ENCODE results near the gene NUDT14. TPM values are rescaled to one million over a fixed set of nuclear protein-coding genes. Genes with fewer than 3 reads are reported as not detected.

The NUDT14 gene
- total and polyA plus RNA-seq, 5 donors from 2014 or later = 6.5 to 18.1 (median 11.8) TPM

GRCh38 chr14:105195051-105195450 lies 13.9 kb upstream of the NUDT14 start:
- Histone ChIP-seq H3K27me3 (ENCODE audit: control insufficient read depth, insufficient read depth, low read length) (no peaks in the 10 kb centered on the region), H3K4me1 (ENCODE audit: control insufficient read depth, insufficient read depth, low read length, poor library complexity, severe bottlenecking) (peaks cover 42% of the 10 kb centered on the region), H3K36me3 (ENCODE audit: control insufficient read depth, insufficient read depth, low read length) (no peaks in the 10 kb centered on the region), H3K4me3 (ENCODE audit: low read depth, low read length) (no peak overlapping the region), H3K9me3 (ENCODE audit: control insufficient read depth in 2 of 2, low read length in 2 of 2) (no peaks in the 10 kb centered on the region), H3K27ac (ENCODE audit: insufficient read depth, low read length, poor library complexity, severe bottlenecking) (no peak overlapping the region)
- Mint-ChIP-seq H3K9me3 (no peaks in the 10 kb centered on the region), H3K4me1 (peaks cover 0 to 24% (median 4%) of the 10 kb centered on the region in 4 donors), H3K4me3 (no peak overlapping the region), H3K36me3 (no peaks in the 10 kb centered on the region), H3K27me3 (peaks cover 28% of the 10 kb centered on the region), H3K27ac (no peak overlapping the region)
- DNase-seq = no peak
- ATAC-seq (ENCODE audit: low read depth in 2 of 2) = no peak

DNA sequence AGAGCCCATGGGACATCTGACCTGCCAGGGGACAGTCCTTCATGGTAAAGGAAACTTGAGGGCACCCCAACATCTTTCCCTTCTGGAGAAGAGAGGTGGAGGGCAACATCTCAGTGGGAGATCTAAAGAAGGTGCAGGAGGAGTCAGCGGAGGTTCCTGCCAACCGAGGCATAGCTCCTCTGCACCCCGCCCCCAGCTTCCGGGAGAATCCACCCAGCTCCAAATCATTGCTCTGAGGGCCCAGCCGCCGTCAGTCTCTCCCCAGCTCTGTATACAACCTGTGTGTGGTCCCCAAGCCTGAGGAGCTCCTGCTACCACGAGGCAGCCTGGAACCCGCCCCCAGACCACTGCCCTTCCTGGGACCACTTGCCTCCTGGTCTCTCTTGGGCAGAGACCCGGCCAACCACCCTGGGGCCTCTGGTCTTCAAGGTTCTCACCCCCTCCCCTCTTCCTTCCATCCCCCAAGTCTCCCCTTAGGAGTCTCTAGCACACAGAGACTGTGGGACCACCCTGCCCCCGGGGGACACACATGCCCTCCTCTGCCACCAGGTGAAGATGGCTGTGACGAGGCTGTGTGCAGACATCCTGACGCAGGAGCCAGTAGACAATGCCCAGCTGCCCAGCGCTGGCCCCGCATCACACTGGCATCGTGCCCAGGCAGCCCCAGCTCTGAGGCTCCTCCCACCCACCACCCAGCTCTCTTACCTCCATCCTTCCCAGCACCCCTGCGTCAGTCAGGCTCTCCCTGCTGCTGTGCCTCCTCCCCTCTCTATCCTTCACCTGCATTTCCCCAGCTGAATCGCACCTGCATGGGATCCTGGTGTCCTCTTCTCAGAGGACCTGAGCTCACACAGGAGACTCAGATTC lies 13.0 kb upstream of the NUDT14 start:
- no peak overlapping the region for H3K27ac ChIP-seq (ENCODE audit: insufficient read depth, low read length, poor library complexity, severe bottlenecking)
- H3K4me3 Mint-ChIP-seq = peak overlapping the region in 3 of 4 donors; percentile 36 to 75 (median 59)
- H3K27ac Mint-ChIP-seq = peak overlapping the region in 1 of 3 donors; percentile 72
- no peaks in the 10 kb centered on the region for H3K9me3 ChIP-seq (ENCODE audit: control insufficient read depth in 2 of 2, low read length in 2 of 2)
- peaks cover 19% of the 10 kb centered on the region for H3K27me3 Mint-ChIP-seq
- no peak overlapping the region for H3K4me3 ChIP-seq (ENCODE audit: low read depth, low read length)
- H3K27me3 ChIP-seq (ENCODE audit: control insufficient read depth, insufficient read depth, low read length) = no peaks in the 10 kb centered on the region
- peaks cover 0 to 24% (median 4%) of the 10 kb centered on the region in 4 donors for H3K4me1 Mint-ChIP-seq
- DNase-seq (peak in 1 of 3 donors; percentile 61), ATAC-seq (ENCODE audit: low read depth in 2 of 2) (peak; percentile 12 to 30)
- peaks cover 42% of the 10 kb centered on the region for H3K4me1 ChIP-seq (ENCODE audit: control insufficient read depth, insufficient read depth, low read length, poor library complexity, severe bottlenecking)
- H3K36me3 ChIP-seq (ENCODE audit: control insufficient read depth, insufficient read depth, low read length) = no peaks in the 10 kb centered on the region
- no peaks in the 10 kb centered on the region for H3K36me3 Mint-ChIP-seq
- peaks cover 0 to 1% (median 0%) of the 10 kb centered on the region in 7 donors for H3K9me3 Mint-ChIP-seq

GRCh38 chr14:105192866-105193731 lies 12.0 kb upstream of the NUDT14 start:
- Mint-ChIP-seq H3K27me3 (peaks cover 20% of the 10 kb centered on the region), H3K27ac (peak overlapping the region in 1 of 3 donors; percentile 75), H3K4me1 (peaks cover 0 to 24% (median 4%) of the 10 kb centered on the region in 4 donors), H3K4me3 (peak overlapping the region in 1 of 4 donors; percentile 63), H3K9me3 (peaks cover 0 to 1% (median 0%) of the 10 kb centered on the region in 7 donors), H3K36me3 (no peaks in the 10 kb centered on the region)
- no peak for DNase-seq
- H3K9me3 ChIP-seq (ENCODE audit: control insufficient read depth in 2 of 2, low read length in 2 of 2) = peaks cover 0 to 5% of the 10 kb centered on the region in 2 experiments
- H3K4me3 ChIP-seq (ENCODE audit: low read depth, low read length) = no peak overlapping the region
- H3K4me1 ChIP-seq (ENCODE audit: control insufficient read depth, insufficient read depth, low read length, poor library complexity, severe bottlenecking) = peaks cover 42% of the 10 kb centered on the region
- no peaks in the 10 kb centered on the region for H3K36me3 ChIP-seq (ENCODE audit: control insufficient read depth, insufficient read depth, low read length)
- H3K27me3 ChIP-seq (ENCODE audit: control insufficient read depth, insufficient read depth, low read length) = no peaks in the 10 kb centered on the region
- peak; percentile 48 to 55 for ATAC-seq (ENCODE audit: low read depth in 2 of 2)
- no peak overlapping the region for H3K27ac ChIP-seq (ENCODE audit: insufficient read depth, low read length, poor library complexity, severe bottlenecking)

GRCh38 chr14:105187935-105188524 lies 6.9 kb upstream of the NUDT14 start:
- no peak for DNase-seq
- Histone ChIP-seq H3K9me3 (ENCODE audit: control insufficient read depth in 2 of 2, low read length in 2 of 2) (peaks cover 0 to 11% of the 10 kb centered on the region in 2 experiments), H3K4me3 (ENCODE audit: low read depth, low read length) (no peak overlapping the region), H3K4me1 (ENCODE audit: control insufficient read depth, insufficient read depth, low read length, poor library complexity, severe bottlenecking) (peaks cover 6% of the 10 kb centered on the region), H3K27ac (ENCODE audit: insufficient read depth, low read length, poor library complexity, severe bottlenecking) (no peak overlapping the region), H3K36me3 (ENCODE audit: control insufficient read depth, insufficient read depth, low read length) (no peaks in the 10 kb centered on the region), H3K27me3 (ENCODE audit: control insufficient read depth, insufficient read depth, low read length) (no peaks in the 10 kb centered on the region)
- H3K9me3 Mint-ChIP-seq = peaks cover 0 to 2% (median 0%) of the 10 kb centered on the region in 7 donors
- H3K27me3 Mint-ChIP-seq = peaks cover 11% of the 10 kb centered on the region
- peak overlapping the region in 1 of 4 donors; percentile 15 for H3K4me3 Mint-ChIP-seq
- no peak for ATAC-seq (ENCODE audit: low read depth in 2 of 2)
- no peak overlapping the region for H3K27ac Mint-ChIP-seq
- peaks cover 0 to 2% (median 0%) of the 10 kb centered on the region in 4 donors for H3K4me1 Mint-ChIP-seq
- no peaks in the 10 kb centered on the region for H3K36me3 Mint-ChIP-seq

- H3K4me3 ChIP-seq (ENCODE audit: low read depth, low read length) = no peak overlapping the region
- peaks cover 11% of the 10 kb centered on the region for H3K27me3 Mint-ChIP-seq
- peaks cover 0 to 2% (median 0%) of the 10 kb centered on the region in 7 donors for H3K9me3 Mint-ChIP-seq
- H3K27ac ChIP-seq (ENCODE audit: insufficient read depth, low read length, poor library complexity, severe bottlenecking) = no peak overlapping the region
- ATAC-seq (ENCODE audit: low read depth in 2 of 2) = no peak
- H3K4me1 Mint-ChIP-seq = peaks cover 0 to 8% (median 0%) of the 10 kb centered on the region in 4 donors
- peaks cover under 1% of the 10 kb centered on the region for H3K4me1 ChIP-seq (ENCODE audit: control insufficient read depth, insufficient read depth, low read length, poor library complexity, severe bottlenecking)
- peaks cover 0 to 11% of the 10 kb centered on the region in 2 experiments for H3K9me3 ChIP-seq (ENCODE audit: control insufficient read depth in 2 of 2, low read length in 2 of 2)
- DNase-seq = no peak
- H3K27me3 ChIP-seq (ENCODE audit: control insufficient read depth, insufficient read depth, low read length) = no peaks in the 10 kb centered on the region
- H3K4me3 Mint-ChIP-seq = no peak overlapping the region
- no peak overlapping the region for H3K27ac Mint-ChIP-seq
- H3K36me3 Mint-ChIP-seq = no peaks in the 10 kb centered on the region
- H3K36me3 ChIP-seq (ENCODE audit: control insufficient read depth, insufficient read depth, low read length) = no peaks in the 10 kb centered on the region
Observed at GRCh38 chr14:105187116-105187515, 6.0 kb upstream of the NUDT14 start.

- peaks cover 0 to 2% (median 0%) of the 10 kb centered on the region in 7 donors for H3K9me3 Mint-ChIP-seq
- no peaks in the 10 kb centered on the region for H3K36me3 ChIP-seq (ENCODE audit: control insufficient read depth, insufficient read depth, low read length)
- H3K27ac Mint-ChIP-seq = no peak overlapping the region
- ATAC-seq (ENCODE audit: low read depth in 2 of 2) (no peak), DNase-seq (no peak)
- no peaks in the 10 kb centered on the region for H3K36me3 Mint-ChIP-seq
- H3K27me3 Mint-ChIP-seq = peaks cover 11% of the 10 kb centered on the region
- H3K4me1 Mint-ChIP-seq = peaks cover 0 to 11% (median 0%) of the 10 kb centered on the region in 4 donors
- no peak overlapping the region for H3K27ac ChIP-seq (ENCODE audit: insufficient read depth, low read length, poor library complexity, severe bottlenecking)
- H3K4me3 ChIP-seq (ENCODE audit: low read depth, low read length) = no peak overlapping the region
- H3K4me1 ChIP-seq (ENCODE audit: control insufficient read depth, insufficient read depth, low read length, poor library complexity, severe bottlenecking) = peaks cover 8% of the 10 kb centered on the region
- H3K9me3 ChIP-seq (ENCODE audit: control insufficient read depth in 2 of 2, low read length in 2 of 2) = peaks cover 0 to 11% of the 10 kb centered on the region in 2 experiments
- H3K4me3 Mint-ChIP-seq = no peak overlapping the region
- H3K27me3 ChIP-seq (ENCODE audit: control insufficient read depth, insufficient read depth, low read length) = no peaks in the 10 kb centered on the region
Observed at GRCh38 chr14:105185973-105186372, 4.9 kb upstream of the NUDT14 start.

- no peaks in the 10 kb centered on the region for H3K36me3 ChIP-seq (ENCODE audit: control insufficient read depth, insufficient read depth, low read length)
- Mint-ChIP-seq H3K27me3 (peaks cover 8% of the 10 kb centered on the region), H3K27ac (no peak overlapping the region), H3K9me3 (peaks cover 0 to 2% (median 0%) of the 10 kb centered on the region in 7 donors), H3K4me1 (peaks cover 0 to 17% (median 2%) of the 10 kb centered on the region in 4 donors), H3K4me3 (peak overlapping the region in 1 of 4 donors; percentile 56), H3K36me3 (no peaks in the 10 kb centered on the region)
- H3K9me3 ChIP-seq (ENCODE audit: control insufficient read depth in 2 of 2, low read length in 2 of 2) = peaks cover 0 to 11% of the 10 kb centered on the region in 2 experiments
- DNase-seq (no peak), ATAC-seq (ENCODE audit: low read depth in 2 of 2) (no peak)
- H3K4me3 ChIP-seq (ENCODE audit: low read depth, low read length) = no peak overlapping the region
- no peak overlapping the region for H3K27ac ChIP-seq (ENCODE audit: insufficient read depth, low read length, poor library complexity, severe bottlenecking)
- H3K4me1 ChIP-seq (ENCODE audit: control insufficient read depth, insufficient read depth, low read length, poor library complexity, severe bottlenecking) = peaks cover 15% of the 10 kb centered on the region
- H3K27me3 ChIP-seq (ENCODE audit: control insufficient read depth, insufficient read depth, low read length) = no peaks in the 10 kb centered on the region
Observed at GRCh38 chr14:105185001-105185400, 3.9 kb upstream of the NUDT14 start.
